H1 (cell line): ENCODE measurements around the gene GULP1. TPM values are rescaled to one million over a fixed set of nuclear protein-coding genes. Genes with fewer than 3 reads are reported as not detected.

ENCODE experiments used
- CTCF ChIA-PET: fragments of 300-600 bp; sonication (Branson Sonifier 250); formaldehyde crosslinking; loops from one replicate; lab custom pipeline; 2021; ENCODE audit not compliant: partially characterized antibody; lab: Charles Lee
- POLR2A ChIA-PET: fragments of 300-600 bp; sonication (Branson Sonifier 250); formaldehyde crosslinking; loops from one replicate; lab custom pipeline; 2021; ENCODE audit warnings: inconsistent platforms; ENCODE audit not compliant: partially characterized antibody; lab: Charles Lee
- DNase-seq, 2 experiments: peaks; one replicate each; pipeline versions ENCODE4 v3.0.0 to v3.0.0-alpha.2; 2010 to 2022; ENCODE audit warnings: low spot score in 2 of 2, low read depth in 1 of 2, mixed read lengths in 1 of 2
- FAIRE-seq: peaks from 2 replicates; lab custom pipeline; 2011; peaks lifted over from hg19 to GRCh38; lab: Jason Lieb, UNC
- H2AFZ ChIP-seq: 2 replicates; pipeline ENCODE4 v1.8.1; 2012; ENCODE audit warnings: low read length, inconsistent platforms
- H2AK5ac ChIP-seq: 2 replicates; pipeline ENCODE4 v1.6.1; 2013; ENCODE audit warnings: low read depth, low read length
- H2BK120ac ChIP-seq: replicated peaks from 2 replicates; pipeline ENCODE3; 2013; ENCODE audit warnings: low read depth, low read length, inconsistent platforms
- H2BK12ac ChIP-seq: 2 replicates; pipeline ENCODE4 v1.6.1; 2013; ENCODE audit warnings: low read depth, low read length
- H2BK15ac ChIP-seq: 2 replicates; pipeline ENCODE4 v1.6.1; 2013; ENCODE audit warnings: low read length
- H2BK20ac ChIP-seq: 2 replicates; pipeline ENCODE4 v1.6.1; 2013; ENCODE audit warnings: low read length
- H2BK5ac ChIP-seq: 2 replicates; pipeline ENCODE4 v1.6.1; 2013; ENCODE audit warnings: low read depth, low read length
- H3K14ac ChIP-seq: 2 replicates; pipeline ENCODE4 v1.6.1; 2013; ENCODE audit warnings: inconsistent platforms; ENCODE audit not compliant: insufficient read length
- H3K18ac ChIP-seq: 2 replicates; pipeline ENCODE4 v1.6.1; 2013; ENCODE audit warnings: low read length; ENCODE audit errors: extremely low read depth
- H3K23ac ChIP-seq: 2 replicates; pipeline ENCODE4 v1.6.1; 2013; ENCODE audit warnings: inconsistent platforms; ENCODE audit not compliant: insufficient read length
- H3K23me2 ChIP-seq: 2 replicates; pipeline ENCODE4 v1.6.1; 2013; ENCODE audit warnings: low read depth, low read length
- H3K27ac ChIP-seq: 2 replicates; pipeline ENCODE4 v1.6.1; 2011; ENCODE audit warnings: low read depth, low read length, inconsistent platforms
- H3K27me3 ChIP-seq, 4 experiments: replicated peaks in 1 of 4; 1 replicate in 1 of 4; 2 replicates in 3 of 4; pipeline versions ENCODE4 v1.6.1 to v1.8.1; 2011 to 2013; ENCODE audit warnings: low read length in 3 of 4, mild to moderate bottlenecking in 3 of 4, inconsistent platforms in 2 of 4, mixed read lengths in 2 of 4, moderate library complexity in 1 of 4; ENCODE audit not compliant: control insufficient read depth in 3 of 4, insufficient read depth in 3 of 4; ENCODE audit errors: extremely low read depth in 1 of 4
- H3K36me3 ChIP-seq, 4 experiments: 2 replicates each; pipeline versions ENCODE4 v1.6.1 to v1.8.1; 2011 to 2013; ENCODE audit warnings: mild to moderate bottlenecking in 4 of 4, low read length in 3 of 4, moderate library complexity in 2 of 4, control low read depth in 1 of 4, inconsistent platforms in 1 of 4; ENCODE audit not compliant: insufficient read depth in 4 of 4, control insufficient read depth in 2 of 4
- H3K4ac ChIP-seq: replicated peaks from 2 replicates; pipeline ENCODE3; 2013; ENCODE audit warnings: low read length, low read depth, mixed read lengths, inconsistent platforms; ENCODE audit not compliant: insufficient read length
- H3K4me1 ChIP-seq, 4 experiments: replicated peaks in 1 of 4; 1 replicate in 1 of 4; 2 replicates in 3 of 4; pipeline versions ENCODE4 v1.6.1 to v1.8.1; 2011 to 2013; ENCODE audit warnings: low read length in 3 of 4, inconsistent platforms in 2 of 4, mixed read lengths in 1 of 4; ENCODE audit not compliant: insufficient read depth in 4 of 4, control insufficient read depth in 3 of 4
- H3K4me2 ChIP-seq, 2 experiments: 2 replicates each; pipeline versions ENCODE4 v1.6.1 to v1.8.1; 2011 to 2013; ENCODE audit warnings: low read depth in 2 of 2, low read length in 2 of 2, control low read depth in 1 of 2, inconsistent platforms in 1 of 2, mild to moderate bottlenecking in 1 of 2; ENCODE audit not compliant: insufficient read depth in 1 of 2
- H3K4me3 ChIP-seq, 4 experiments: fragments of 200-600, 300-600 bp in 1 of 4; sonication (generic), shearing (Covaris generic), sonication (Bioruptor Twin) in 1 of 4; 2 replicates each; pipeline versions ENCODE4 v1.5.1 to v1.8.1; 2011 to 2016; ENCODE audit warnings: low read length in 4 of 4, low read depth in 3 of 4, control low read depth in 2 of 4, inconsistent platforms in 2 of 4, mild to moderate bottlenecking in 2 of 4, mixed read lengths in 1 of 4, moderate library complexity in 1 of 4; ENCODE audit not compliant: insufficient read depth in 2 of 4; ENCODE audit errors: extremely low read depth in 1 of 4
- H3K56ac ChIP-seq: replicated peaks from 2 replicates; pipeline ENCODE3; 2013; ENCODE audit warnings: low read depth, mild to moderate bottlenecking, mixed read lengths, low read length, inconsistent platforms; ENCODE audit not compliant: insufficient read length
- H3K79me1 ChIP-seq: 2 replicates; pipeline ENCODE4 v1.6.1; 2013; ENCODE audit warnings: low read depth, low read length, control low read depth
- H3K79me2 ChIP-seq, 2 experiments: 2 replicates each; pipeline versions ENCODE4 v1.6.1 to v1.8.1; 2012 to 2013; ENCODE audit warnings: low read length in 2 of 2, mild to moderate bottlenecking in 2 of 2, inconsistent platforms in 1 of 2; ENCODE audit not compliant: insufficient read depth in 2 of 2, control insufficient read depth in 1 of 2
- H3K9ac ChIP-seq, 4 experiments: replicated peaks in 1 of 4; 1 replicate in 1 of 4; 2 replicates in 3 of 4; pipeline versions ENCODE4 v1.6.1 to v1.8.1; 2011 to 2013; ENCODE audit warnings: low read depth in 3 of 4, low read length in 3 of 4, control low read depth in 2 of 4, mild to moderate bottlenecking in 2 of 4, moderate library complexity in 2 of 4, inconsistent platforms in 1 of 4; ENCODE audit errors: extremely low read depth in 1 of 4
- H3K9me3 ChIP-seq, 2 experiments: 2 replicates each; pipeline versions ENCODE4 v1.6.1 to v1.8.1; 2012 to 2013; ENCODE audit warnings: mild to moderate bottlenecking in 2 of 2, moderate library complexity in 2 of 2, control low read depth in 1 of 2, inconsistent platforms in 1 of 2, low read depth in 1 of 2, low read length in 1 of 2, mixed read lengths in 1 of 2; ENCODE audit not compliant: insufficient read depth in 2 of 2
- H4K20me1 ChIP-seq, 2 experiments: replicated peaks in 1 of 2; 2 replicates each; pipeline versions ENCODE3 to v1.8.1; 2011 to 2013; ENCODE audit warnings: inconsistent platforms in 2 of 2, low read length in 2 of 2, mild to moderate bottlenecking in 1 of 2; ENCODE audit not compliant: insufficient read depth in 2 of 2, control insufficient read depth in 1 of 2
- H4K5ac ChIP-seq: 2 replicates; pipeline ENCODE4 v1.6.1; 2013; ENCODE audit warnings: low read length, low read depth, mixed read lengths, inconsistent platforms; ENCODE audit not compliant: insufficient read length
- H4K8ac ChIP-seq: 2 replicates; pipeline ENCODE4 v1.8.0; 2013; ENCODE audit warnings: mild to moderate bottlenecking, moderate library complexity, low read length, inconsistent platforms; ENCODE audit not compliant: insufficient read depth; ENCODE audit errors: extremely low read depth
- H4K91ac ChIP-seq: replicated peaks from 2 replicates; pipeline ENCODE3; 2013; ENCODE audit warnings: low read length, mixed read lengths, inconsistent platforms; ENCODE audit not compliant: insufficient read length
- ASH2L ChIP-seq: fragments of 200-600, 300-600 bp; sonication (generic); IDR thresholded peaks from one replicate; pipeline ENCODE4 v1.7.1; 2017; ENCODE audit warnings: low read length
- CTBP2 ChIP-seq: IDR thresholded peaks from 2 replicates; pipeline ENCODE4 v1.7.0; 2011; ENCODE audit warnings: borderline replicate concordance, mild to moderate bottlenecking, moderate library complexity, mixed read lengths, low read length; ENCODE audit not compliant: insufficient read depth, insufficient read length
- HDAC2 ChIP-seq, 2 experiments: fragments of 300-600 bp in 1 of 2; sonication (generic) in 1 of 2; IDR thresholded peaks; 2 replicates each; pipeline ENCODE4 v1.6.1; 2011 to 2012; ENCODE audit warnings: low read depth in 2 of 2, low read length in 2 of 2, mild to moderate bottlenecking in 2 of 2, moderate library complexity in 2 of 2, borderline replicate concordance in 1 of 2, inconsistent platforms in 1 of 2
- JUND ChIP-seq: IDR thresholded peaks from 2 replicates; pipeline ENCODE4 v1.6.1; 2011; ENCODE audit warnings: mild to moderate bottlenecking, improper control_type of control experiment, low read length
- POLR2A ChIP-seq, 2 experiments: IDR thresholded peaks; 1 replicate in 1 of 2; 2 replicates in 1 of 2; pipeline ENCODE4 v1.6.1; 2011; ENCODE audit warnings: low read depth in 2 of 2, low read length in 2 of 2, mild to moderate bottlenecking in 2 of 2; ENCODE audit errors: control extremely low read depth in 1 of 2
- RNF2 ChIP-seq: fragments of 200-900, 300-1000 bp; sonication (generic); IDR thresholded peaks from 2 replicates; pipeline ENCODE4 v1.7.1; 2016; ENCODE audit warnings: borderline replicate concordance, low read depth, mild to moderate bottlenecking, antibody characterized with exemption, low read length; ENCODE audit not compliant: poor library complexity, severe bottlenecking; ENCODE audit errors: missing control alignments
- SP1 ChIP-seq: IDR thresholded peaks from 2 replicates; pipeline ENCODE4 v1.6.1; 2011; ENCODE audit warnings: low read depth, low read length
- TAF1 ChIP-seq: IDR thresholded peaks from 2 replicates; pipeline ENCODE4 v1.6.1; 2011; ENCODE audit warnings: mild to moderate bottlenecking, low read depth, low read length
- WGBS, 2 experiments: shearing (Covaris generic) in 1 of 2; methylation state at CpG; one replicate each; pipeline versions ENCODE4 v1.1.6 to v1.1.7; 2013 to 2015; ENCODE audit warnings: low lambda C conversion rate in 2 of 2, mixed read lengths in 2 of 2, inconsistent platforms in 1 of 2, low coverage in 1 of 2, missing lambda C conversion rate in 1 of 2; ENCODE audit not compliant: insufficient replicate concordance in 2 of 2, insufficient coverage in 1 of 2, insufficient read length in 1 of 2; ENCODE audit errors: extremely low coverage in 1 of 2, missing lambda C conversion rate in 1 of 2; 5-methylcytosine and 5-hydroxymethylcytosine counted together
- polyA plus RNA-seq, 7 experiments: library from polyadenylated mRNA; depleted of rRNA in 3 of 7; stranded (reverse) in 5 of 7; unstranded in 2 of 7; fragments of >200 nt in 5 of 7; fragments of 200-250 nt in 2 of 7; gene quantifications; 1 replicate in 5 of 7; 2 replicates in 1 of 7; 4 replicates in 1 of 7; pipeline versions ENCODE4 v1.2.1 to v1.2.3, GENCODE V29; 2011 to 2013; ENCODE audit warnings: missing spikeins in 2 of 7, mixed read lengths in 2 of 7
- total RNA-seq: library from RNA; stranded (reverse); fragmentation: NEBNext Ultra II Directional; extraction: Animal tissue kit (Norgen Biotek cat#: 25700); gene quantifications from 2 replicates; pipeline ENCODE4 v1.2.1, GENCODE V29; 2021
- TF ChIP-seq, protein P1 (sequence below): IDR thresholded peaks from 2 replicates; pipeline ENCODE4 v1.6.1; 2011; ENCODE audit warnings: low read length, improper control_type of control experiment
- TF ChIP-seq, protein P2 (sequence below), 3 experiments: IDR thresholded peaks; 1 replicate in 2 of 3; 2 replicates in 1 of 3; pipeline versions ENCODE4 v1.5.1 to v1.6.1; 2011; ENCODE audit warnings: low read length in 3 of 3, mild to moderate bottlenecking in 3 of 3, inconsistent platforms in 2 of 3, low read depth in 1 of 3, moderate library complexity in 1 of 3; ENCODE audit not compliant: insufficient read depth in 1 of 3; ENCODE audit errors: control extremely low read depth in 1 of 3

GULP1 gene
- total and polyA plus RNA-seq, 2 of the 8 experiments (the other 6 are each of a cell fraction or from before 2014, with no cell fraction given): 69.7 to 139 TPM

- no peak overlapping the region for H4K8ac ChIP-seq
- no peaks in the 10 kb centered on the region for H3K4me1 ChIP-seq
- no peaks in the 10 kb centered on the region for H3K27me3 ChIP-seq
- peaks cover 0 to 3% (median 0%) of the 10 kb centered on the region in 4 experiments; a peak in 2 of 8 replicates for H3K36me3 ChIP-seq
- H3K4me2 ChIP-seq: no peak overlapping the region
- DNase-seq (no peak), FAIRE-seq (no peak)
- no peaks in the 10 kb centered on the region for H3K79me2 ChIP-seq
- no peak overlapping the region for H3K18ac ChIP-seq
- H2AFZ ChIP-seq: no peak overlapping the region
- H3K56ac ChIP-seq: no peak overlapping the region
- no peak overlapping the region for H2AK5ac ChIP-seq
- 100% methylated on average over 2 of the region's 2 CpGs; no CpG with 5 or more reads in 1 of the 2 experiments for WGBS, 2 experiments
- H3K4ac ChIP-seq: no peak overlapping the region
- H4K5ac ChIP-seq: no peak overlapping the region
- H2BK12ac ChIP-seq: no peak overlapping the region
- no peak overlapping the region for H2BK15ac ChIP-seq
- no peak overlapping the region for H4K91ac ChIP-seq
- no peak overlapping the region for H3K23ac ChIP-seq
- H3K9ac ChIP-seq: no peak overlapping the region
- H2BK20ac ChIP-seq: no peak overlapping the region
- no peaks in the 10 kb centered on the region for H3K23me2 ChIP-seq
- no peak overlapping the region for H2BK5ac ChIP-seq
- no peak overlapping the region for H3K14ac ChIP-seq
- H2BK120ac ChIP-seq: no peak overlapping the region
- H4K20me1 ChIP-seq: no peaks in the 10 kb centered on the region
- H3K4me3 ChIP-seq: no peak overlapping the region
- no peak overlapping the region for H3K27ac ChIP-seq
- H3K79me1 ChIP-seq: no peaks in the 10 kb centered on the region
- ChIA-PET CTCF (interaction anchor here (0.8 to 1.4 kb wide), 3 partner anchors 14 to 25 kb away, joined by 3 to 4 read pairs (median 3); partner anchors contain the start of gene GULP1), POLR2A (no interaction called here)
- H3K9me3 ChIP-seq: 0 out of 4 replicates have a peak, but pooled peaks cover 0 to 4% of the 10 kb centered on the region in 2 experiments
- no peak for TF ChIP-seq CTBP2
- no peak for TF ChIP-seq TAF1
- no peak for TF ChIP-seq HDAC2 (IDR thresholded peaks at IDR 0.05; ENCODE audit: borderline replicate concordance in 1 of 2, low read depth in 2 of 2, low read length in 2 of 2)
- no peak for TF ChIP-seq RNF2
- TF ChIP-seq JUND: no peak
- no peak for TF ChIP-seq ASH2L
- no peak for TF ChIP-seq POLR2A (IDR thresholded peaks at IDR 0.05; ENCODE audit: control extremely low read depth in 1 of 2, low read depth in 2 of 2, low read length in 2 of 2)
- TF ChIP-seq, protein P1, sequence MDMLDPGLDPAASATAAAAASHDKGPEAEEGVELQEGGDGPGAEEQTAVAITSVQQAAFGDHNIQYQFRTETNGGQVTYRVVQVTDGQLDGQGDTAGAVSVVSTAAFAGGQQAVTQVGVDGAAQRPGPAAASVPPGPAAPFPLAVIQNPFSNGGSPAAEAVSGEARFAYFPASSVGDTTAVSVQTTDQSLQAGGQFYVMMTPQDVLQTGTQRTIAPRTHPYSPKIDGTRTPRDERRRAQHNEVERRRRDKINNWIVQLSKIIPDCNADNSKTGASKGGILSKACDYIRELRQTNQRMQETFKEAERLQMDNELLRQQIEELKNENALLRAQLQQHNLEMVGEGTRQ: no peak
- no peak for TF ChIP-seq SP1
- TF ChIP-seq, protein P2, sequence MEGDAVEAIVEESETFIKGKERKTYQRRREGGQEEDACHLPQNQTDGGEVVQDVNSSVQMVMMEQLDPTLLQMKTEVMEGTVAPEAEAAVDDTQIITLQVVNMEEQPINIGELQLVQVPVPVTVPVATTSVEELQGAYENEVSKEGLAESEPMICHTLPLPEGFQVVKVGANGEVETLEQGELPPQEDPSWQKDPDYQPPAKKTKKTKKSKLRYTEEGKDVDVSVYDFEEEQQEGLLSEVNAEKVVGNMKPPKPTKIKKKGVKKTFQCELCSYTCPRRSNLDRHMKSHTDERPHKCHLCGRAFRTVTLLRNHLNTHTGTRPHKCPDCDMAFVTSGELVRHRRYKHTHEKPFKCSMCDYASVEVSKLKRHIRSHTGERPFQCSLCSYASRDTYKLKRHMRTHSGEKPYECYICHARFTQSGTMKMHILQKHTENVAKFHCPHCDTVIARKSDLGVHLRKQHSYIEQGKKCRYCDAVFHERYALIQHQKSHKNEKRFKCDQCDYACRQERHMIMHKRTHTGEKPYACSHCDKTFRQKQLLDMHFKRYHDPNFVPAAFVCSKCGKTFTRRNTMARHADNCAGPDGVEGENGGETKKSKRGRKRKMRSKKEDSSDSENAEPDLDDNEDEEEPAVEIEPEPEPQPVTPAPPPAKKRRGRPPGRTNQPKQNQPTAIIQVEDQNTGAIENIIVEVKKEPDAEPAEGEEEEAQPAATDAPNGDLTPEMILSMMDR (IDR thresholded peaks at IDR 0.05; ENCODE audit: control extremely low read depth in 1 of 3, insufficient read depth in 1 of 3, low read depth in 1 of 3, low read length in 3 of 3): no peak
These were observed 23.9 kb upstream of the GULP1 start for GRCh38 chr2:188267776-188268175.
